Kidney (tissue), 14 donors: ENCODE data around the gene PACC1. TPM values are rescaled to one million over a fixed set of nuclear protein-coding genes. Genes with fewer than 3 reads are reported as not detected.

Source experiments
- DNase-seq, 5 donors: peaks; one replicate each; pipeline ENCODE4 v3.0.0-alpha.2; 2013 to 2020
- FAIRE-seq: peaks from 2 replicates; lab custom pipeline; 2012; peaks lifted over from hg19 to GRCh38; lab: Jason Lieb, UNC
- H3K27ac ChIP-seq, 2 donors: one replicate each; pipeline ENCODE4 v1.7.0; 2013; ENCODE audit warnings: low read depth in 2 of 2, low read length in 2 of 2, inconsistent platforms in 1 of 2
- H3K27me3 ChIP-seq: one replicate; pipeline ENCODE4 v1.7.1; 2013; ENCODE audit warnings: low read length, inconsistent platforms; ENCODE audit not compliant: control insufficient read depth, insufficient read depth
- H3K36me3 ChIP-seq, 3 donors: one replicate each; pipeline versions ENCODE4 v1.7.0 to v1.7.1; 2013; ENCODE audit warnings: low read length in 3 of 3, control low read depth in 1 of 3, inconsistent platforms in 1 of 3; ENCODE audit not compliant: insufficient read depth in 3 of 3, control insufficient read depth in 2 of 3
- H3K4me1 ChIP-seq, 3 donors: one replicate each; pipeline versions ENCODE4 v1.7.0 to v1.7.1; 2013; ENCODE audit warnings: low read length in 3 of 3, inconsistent platforms in 1 of 3, low read depth in 1 of 3; ENCODE audit not compliant: control insufficient read depth in 2 of 3, insufficient read depth in 2 of 3
- H3K4me3 ChIP-seq, 3 donors: one replicate each; pipeline versions ENCODE4 v1.7.0 to v1.8.1; 2013; ENCODE audit warnings: low read length in 3 of 3, control low read depth in 1 of 3, inconsistent platforms in 1 of 3
- H3K9ac ChIP-seq, 3 donors: one replicate each; pipeline versions ENCODE4 v1.7.0 to v1.7.1; 2013; ENCODE audit warnings: low read length in 3 of 3, control low read depth in 1 of 3, inconsistent platforms in 1 of 3
- H3K9me3 ChIP-seq, 3 donors: one replicate each; pipeline versions ENCODE4 v1.7.0 to v1.7.1; 2013; ENCODE audit warnings: low read length in 3 of 3, control low read depth in 1 of 3, inconsistent platforms in 1 of 3; ENCODE audit not compliant: control insufficient read depth in 2 of 3, insufficient read depth in 1 of 3
- CTCF ChIP-seq: IDR thresholded peaks from 3 replicates; pipeline ENCODE4 v1.5.1; 2012; ENCODE audit warnings: mild to moderate bottlenecking, moderate library complexity, borderline replicate concordance; ENCODE audit not compliant: insufficient read depth; ENCODE audit errors: extremely low read depth
- intact Hi-C: fragments of 100-400 bp; cut with DNase I; formaldehyde crosslinking; loops from one replicate; pipeline ENCODE4 v1.11.1; 2022
- polyA plus RNA-seq: library from polyadenylated mRNA; stranded (reverse); fragments of 350-450 nt; fragmentation: Illumina TruSeq; extraction: RNeasy Lipid Tissue Mini Kit (QIAGEN cat#74804); gene quantifications from one replicate; pipeline ENCODE4 v1.2.3, GENCODE V29; 2014; ENCODE audit warnings: low read depth, low replicate concordance; ENCODE audit not compliant: insufficient read depth
- total RNA-seq: library from RNA; stranded (reverse); fragmentation: NEBNext Ultra II Directional; extraction: Animal tissue kit (Norgen Biotek cat#: 25700); gene quantifications from one replicate; pipeline ENCODE4 v1.2.1, GENCODE V29; 2021
- donor health status: control.
- donor health status: control.
- donor health status: control.
- donor health status: control.
- donor health status: control.
- donor health status: DM: yes; HTN: yes; CAD: no.
- donor health status: Normal renal cell carcinoma (clear cell type).

PACC1 gene
- total and polyA plus RNA-seq, 2 donors from 2014 or later, result 8.7 to 13.7 TPM

- FAIRE-seq (no peak), DNase-seq (no peak)
- Histone ChIP-seq H3K4me3 (no peak overlapping the region), H3K4me1 (no peaks in the 10 kb centered on the region), H3K36me3 (no peaks in the 10 kb centered on the region), H3K27me3 (no peaks in the 10 kb centered on the region), H3K9ac (no peak overlapping the region), H3K9me3 (no peaks in the 10 kb centered on the region), H3K27ac (no peak overlapping the region)
- no peak for TF ChIP-seq CTCF
- intact Hi-C loops, result no loop called here
These were observed 47.4 kb upstream of the PACC1 start for GRCh38 chr1:212461916-212462660.

- intact Hi-C loops, result no loop called here
- TF ChIP-seq CTCF, result no peak
- H3K36me3 ChIP-seq, result no peaks in the 10 kb centered on the region
- no peaks in the 10 kb centered on the region for H3K9me3 ChIP-seq
- no peak for FAIRE-seq
- H3K4me1 ChIP-seq, result peaks cover 0 to 2% (median 0%) of the 10 kb centered on the region in 3 donors
- no peak for DNase-seq
- H3K27ac ChIP-seq, result no peak overlapping the region
- H3K27me3 ChIP-seq, result no peaks in the 10 kb centered on the region
- no peak overlapping the region for H3K4me3 ChIP-seq
- H3K9ac ChIP-seq, result no peak overlapping the region
These were observed 45.7 kb upstream of the PACC1 start for GRCh38 chr1:212460376-212460775.

GRCh38 chr1:212459656-212460055 lies 45.0 kb upstream of the PACC1 start:
- FAIRE-seq, result no peak
- TF ChIP-seq CTCF, result no peak
- intact Hi-C loops, result loop anchor here (10.0 kb wide), 1 partner anchor 395 kb away; no protein-coding TSS in a partner anchor

GRCh38 chr1:212458817-212459216 lies 44.1 kb upstream of the PACC1 start:
- TF ChIP-seq CTCF, result no peak
- no peaks in the 10 kb centered on the region for H3K36me3 ChIP-seq
- intact Hi-C loops, result loop anchor here (10.0 kb wide), 1 partner anchor 394 kb away; no protein-coding TSS in a partner anchor
- DNase-seq (no peak), FAIRE-seq (no peak)
- no peak overlapping the region for H3K9ac ChIP-seq
- H3K9me3 ChIP-seq, result no peaks in the 10 kb centered on the region
- no peak overlapping the region for H3K4me3 ChIP-seq
- H3K27me3 ChIP-seq, result no peaks in the 10 kb centered on the region
- H3K27ac ChIP-seq, result no peak overlapping the region
- peaks cover 0 to 2% (median 0%) of the 10 kb centered on the region in 3 donors for H3K4me1 ChIP-seq

More at GRCh38 chr1:212459656-212460055, 45.0 kb upstream of the PACC1 start:
- peaks cover 0 to 2% (median 0%) of the 10 kb centered on the region in 3 donors for H3K4me1 ChIP-seq
- no peak overlapping the region for H3K4me3 ChIP-seq
- no peaks in the 10 kb centered on the region for H3K9me3 ChIP-seq
- H3K27me3 ChIP-seq, result no peaks in the 10 kb centered on the region
- no peaks in the 10 kb centered on the region for H3K36me3 ChIP-seq
- no peak overlapping the region for H3K9ac ChIP-seq
- DNase-seq, result no peak
- no peak overlapping the region for H3K27ac ChIP-seq
